HG02840 (cell line): ENCODE data around the gene NDUFA5.

Experiments
- ATAC-seq: cut with Tn5 transposase; IDR thresholded peaks from one replicate; pipeline ENCODE4 v1.9.1; 2021; ENCODE audit warnings: mild to moderate bottlenecking, moderate library complexity, moderate number of reproducible peaks; ENCODE audit not compliant: unreplicated experiment, low FRiP score

Gene NDUFA5

DNA sequence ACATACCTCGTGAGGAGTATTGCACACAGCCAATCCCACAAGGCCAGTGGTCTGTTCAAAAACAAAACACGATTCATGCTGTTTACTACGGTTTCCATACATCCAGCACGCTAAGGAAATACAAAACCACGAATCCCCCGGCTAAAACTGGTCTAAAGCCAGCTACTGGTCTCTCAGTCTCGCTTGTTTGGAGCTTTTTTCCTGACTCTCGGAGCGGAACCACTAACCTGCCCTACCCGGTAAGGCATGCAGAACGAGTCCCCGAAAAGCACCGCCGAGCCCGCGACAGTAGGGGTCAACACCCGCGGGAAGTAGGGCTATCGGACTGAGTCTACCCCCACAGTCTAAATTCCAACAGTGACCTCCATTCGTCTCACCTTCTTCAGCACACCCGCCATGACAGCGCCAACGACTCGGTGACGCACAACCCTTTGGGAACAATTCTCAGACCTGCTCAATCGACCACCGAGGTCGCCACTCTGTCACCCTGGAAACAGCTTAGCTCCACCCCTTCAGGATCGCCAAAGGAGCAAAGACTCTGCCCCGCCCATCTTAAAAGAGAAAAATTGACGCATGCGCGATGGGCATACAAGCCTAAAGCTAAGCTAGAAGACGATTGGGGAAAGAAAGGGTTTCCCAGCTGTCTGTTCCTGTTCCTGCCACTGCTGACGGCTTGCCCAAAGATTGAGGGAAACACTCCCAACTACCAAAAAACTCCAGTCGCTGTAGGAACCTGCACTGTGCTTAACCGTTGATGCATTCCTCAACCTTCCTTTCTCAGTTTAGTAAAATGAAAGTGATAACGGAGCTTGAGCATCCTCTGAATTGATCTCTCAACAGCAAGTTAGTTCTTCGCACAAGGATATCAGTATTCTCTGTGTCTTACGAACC lies at the start of gene NDUFA5:
TSS of gene NDUFA5 (minus strand) at position 421 of the 891 bp plus-strand sequence. CDS start at position 398, 23 bp downstream.
- ATAC-seq: peak; percentile 94

DNA sequence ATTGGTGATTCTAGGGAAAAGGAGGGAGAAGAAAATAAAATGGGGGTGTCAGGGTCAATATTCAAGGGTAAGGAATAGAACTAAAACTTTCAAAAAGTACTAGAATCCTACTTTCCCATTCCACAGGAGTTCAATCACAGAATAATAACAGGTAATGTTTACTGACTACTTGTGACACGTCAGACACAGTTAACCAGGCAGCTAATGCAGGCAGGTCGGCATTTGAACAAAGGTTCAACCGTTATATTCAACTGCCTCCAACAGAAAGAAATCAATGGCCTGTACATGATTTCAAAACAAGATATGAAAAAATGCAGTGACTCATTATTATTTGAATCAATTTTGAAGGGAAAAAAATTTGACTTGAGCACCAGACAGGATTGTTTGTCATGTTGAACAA lies 47.1 kb upstream of the NDUFA5 start:
- no peak for ATAC-seq

DNA sequence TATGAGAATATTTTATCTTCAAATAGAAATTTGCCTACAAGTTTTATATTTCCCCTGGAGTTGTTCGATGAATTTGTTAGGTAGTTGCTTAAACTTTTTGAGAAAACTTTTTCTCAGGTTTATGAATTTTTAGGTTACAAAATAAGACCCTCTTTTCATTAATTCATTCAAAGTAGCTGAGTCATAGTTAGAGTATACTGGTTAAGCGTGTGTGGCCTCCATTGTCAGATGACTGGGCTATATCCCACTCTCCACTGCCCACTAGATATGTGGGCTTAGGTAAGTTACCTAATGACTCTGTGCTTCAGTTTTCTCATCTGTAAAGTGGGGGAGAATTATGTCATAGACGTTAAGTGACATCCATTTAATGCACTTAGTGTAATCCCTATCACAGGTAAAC lies 45.0 kb upstream of the NDUFA5 start:
- no peak for ATAC-seq

DNA sequence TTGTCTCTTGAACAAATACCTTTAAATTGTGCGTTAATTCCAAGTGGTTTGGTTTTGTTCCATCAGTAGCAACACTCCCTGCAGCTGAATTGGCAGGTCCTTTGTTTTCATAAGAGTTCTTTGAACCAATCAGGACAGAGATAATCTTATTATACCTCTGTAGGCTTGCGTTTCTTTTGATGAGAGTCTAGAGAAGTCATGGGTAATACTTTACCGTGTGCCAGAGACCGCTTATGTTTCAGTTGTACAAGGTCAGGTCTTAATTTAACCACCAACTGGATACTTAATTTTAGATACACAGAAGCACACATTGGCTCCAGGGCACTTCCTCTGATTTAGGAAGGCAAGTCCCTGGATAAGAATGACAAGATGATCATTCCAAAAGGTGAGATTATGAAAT lies 43.9 kb upstream of the NDUFA5 start, which contains the start of gene ASB15:
TSS of gene ASB15 (plus strand) at position 292 of the 400 bp plus-strand sequence. CDS start 12,682 bp downstream, outside the sequence.
- no peak for ATAC-seq

DNA sequence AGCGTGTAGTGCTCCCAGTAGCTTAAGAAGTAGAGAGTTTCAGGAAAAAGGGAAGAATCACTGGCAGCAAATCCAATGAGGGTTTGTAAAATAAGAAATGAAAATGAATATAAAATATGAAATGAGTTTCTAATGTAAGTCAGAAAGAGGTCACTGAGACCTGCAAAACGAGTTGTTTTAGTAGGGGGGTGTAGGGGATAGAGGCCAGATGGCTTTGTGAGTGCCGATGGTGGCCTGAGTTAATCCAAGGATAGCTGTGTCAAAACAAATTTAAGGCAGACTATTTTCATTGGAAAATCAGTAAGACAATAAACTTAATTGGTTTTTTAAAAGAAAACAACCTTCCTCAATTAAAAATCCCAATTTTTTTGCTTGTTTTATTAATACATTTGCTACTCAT lies 43.3 kb upstream of the NDUFA5 start:
- no peak for ATAC-seq

DNA sequence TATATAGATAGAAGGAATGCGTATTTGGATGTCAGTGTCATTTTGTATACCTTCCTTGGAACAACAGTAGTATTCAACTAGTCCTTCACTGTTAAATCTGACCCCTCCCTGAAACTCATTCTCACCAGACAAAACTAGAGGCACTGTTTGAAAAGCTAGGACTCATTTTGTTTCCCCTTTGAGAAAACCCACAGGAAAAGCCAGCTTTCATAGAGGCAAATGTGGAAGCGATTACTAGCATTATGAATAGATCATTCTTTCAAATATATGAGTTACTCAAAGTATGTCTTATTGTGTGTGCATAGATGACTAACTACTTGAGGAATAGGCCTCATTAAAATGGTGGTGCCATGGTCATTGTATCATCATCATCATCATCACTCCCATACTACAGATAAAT lies 42.1 kb upstream of the NDUFA5 start:
- ATAC-seq: no peak

DNA sequence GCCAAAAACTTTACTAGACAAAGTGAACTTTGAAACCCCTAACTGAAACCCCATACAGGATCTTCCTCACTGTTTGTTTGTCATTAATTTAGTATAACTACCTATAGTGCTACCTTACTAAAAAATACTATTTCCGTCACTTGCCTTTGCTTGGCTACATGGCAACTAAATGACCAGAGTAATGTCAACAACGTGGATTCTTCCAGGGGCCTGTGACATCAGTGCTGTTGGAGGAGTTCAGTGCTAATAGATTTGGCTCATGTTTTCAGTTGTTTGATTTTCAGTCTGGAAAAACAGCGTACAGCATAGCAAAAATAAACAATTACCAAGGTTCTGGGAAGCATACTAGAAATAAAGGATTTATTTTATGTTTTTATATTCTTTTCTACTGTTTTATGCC lies 41.0 kb upstream of the NDUFA5 start:
- ATAC-seq: no peak

DNA sequence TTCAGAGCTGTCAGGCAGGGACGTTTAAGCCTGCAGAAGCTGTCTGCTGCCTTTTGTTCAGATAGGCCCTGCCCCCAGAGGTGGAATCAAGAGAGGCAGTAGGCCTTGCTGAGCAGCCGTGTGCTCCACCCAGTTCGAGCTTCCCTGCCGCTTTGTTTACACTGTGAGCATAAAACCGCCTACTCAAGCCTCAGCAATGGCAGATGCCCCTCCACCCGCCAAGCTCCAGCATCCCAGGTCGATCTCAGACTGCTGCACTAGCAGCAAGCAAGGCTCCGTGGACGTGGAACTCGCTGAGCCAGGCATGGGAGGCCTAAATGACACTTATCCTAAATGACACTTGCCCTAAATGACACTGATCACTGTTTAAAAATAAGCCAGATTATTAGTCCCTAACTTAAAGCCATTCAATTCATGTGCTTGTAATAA lies 37.2 kb upstream of the NDUFA5 start:
- no peak for ATAC-seq

DNA sequence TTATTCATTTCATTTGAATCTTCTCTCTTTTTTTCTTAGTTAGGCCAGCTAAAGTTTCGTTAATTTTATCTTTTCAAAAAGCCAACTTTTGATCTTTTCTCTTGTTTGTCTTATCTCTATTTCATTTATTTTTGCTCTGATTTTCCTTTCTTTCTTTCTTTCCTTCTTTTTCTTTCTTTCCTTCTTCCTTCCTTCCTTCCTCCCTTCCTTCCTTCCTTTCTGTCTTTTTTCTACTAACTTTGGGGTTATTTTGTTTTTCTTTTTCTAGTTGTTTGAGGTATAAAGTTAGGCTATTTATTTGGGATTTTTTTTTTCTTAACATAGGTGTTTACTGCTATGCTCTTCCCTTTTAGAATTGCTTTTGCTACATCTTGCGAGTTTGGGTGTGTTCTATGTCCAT lies 30.8 kb upstream of the NDUFA5 start:
- no peak for ATAC-seq

DNA sequence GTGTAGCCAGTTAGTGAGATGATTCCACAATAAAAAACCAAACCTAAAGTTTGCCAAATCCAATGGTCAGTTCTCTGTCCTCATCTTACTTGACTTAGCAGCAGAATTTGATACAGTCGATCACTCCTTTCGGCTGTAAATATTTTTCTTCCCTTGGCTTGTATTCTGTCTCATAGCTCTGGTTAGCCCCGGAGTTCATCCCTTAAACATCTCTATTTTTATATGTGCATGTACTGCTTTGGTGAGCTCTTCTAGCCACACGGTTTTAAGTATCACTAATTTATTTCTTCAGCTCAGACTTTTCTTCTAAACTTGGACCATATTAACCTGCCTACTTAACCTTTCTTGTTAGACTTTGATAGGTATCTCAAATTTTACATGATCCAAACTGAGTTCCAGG lies 26.2 kb upstream of the NDUFA5 start:
- no peak for ATAC-seq

DNA sequence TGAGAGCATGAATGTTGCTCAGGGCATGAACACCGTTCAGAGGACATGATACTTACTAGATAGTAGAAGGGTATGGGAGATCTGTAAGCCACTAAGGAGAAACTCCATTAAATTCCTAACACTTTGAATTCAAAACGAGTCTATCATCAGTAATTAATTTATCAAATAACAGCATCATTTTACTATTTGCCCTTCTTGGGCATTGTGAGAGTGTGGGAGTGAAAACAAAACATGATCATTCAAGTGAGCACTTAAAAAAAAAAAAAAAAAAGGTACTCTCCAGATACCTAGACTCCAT lies 23.5 kb upstream of the NDUFA5 start:
- ATAC-seq: no peak

DNA sequence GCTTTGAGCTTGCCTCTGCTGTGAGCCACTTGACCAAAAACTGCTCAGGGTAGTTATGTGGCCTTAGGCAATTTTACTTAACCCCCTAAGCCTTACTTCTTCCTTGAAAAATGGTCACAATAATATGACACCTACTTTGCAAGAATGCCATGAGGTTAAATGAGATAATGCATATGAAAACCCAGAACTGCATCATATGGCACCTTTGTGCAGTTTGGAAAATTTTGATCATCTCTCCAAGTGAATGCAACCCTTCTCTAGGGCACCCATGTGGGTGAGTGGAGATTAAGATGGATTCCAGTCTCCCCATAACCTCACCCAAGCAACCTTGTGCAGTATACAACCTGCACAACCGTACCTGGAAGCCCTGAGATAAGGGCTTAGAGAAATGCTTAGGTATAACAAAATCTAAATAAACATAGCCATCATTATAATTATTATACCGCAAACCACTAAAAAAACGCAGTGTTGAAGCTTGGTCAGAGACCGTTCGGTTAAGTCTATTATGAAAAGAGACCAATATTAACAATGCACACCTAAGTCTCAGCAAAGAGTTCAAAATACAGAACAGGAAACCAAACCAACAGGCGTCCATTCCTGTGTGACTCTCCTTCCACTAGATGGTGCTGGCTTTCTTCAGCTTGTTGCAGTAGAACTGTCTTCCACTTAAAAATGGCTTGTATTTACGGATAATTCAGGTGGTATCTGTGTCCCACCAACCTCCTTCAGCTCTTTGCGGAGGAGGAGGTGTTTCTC lies 23.0 kb upstream of the NDUFA5 start:
- no peak for ATAC-seq

DNA sequence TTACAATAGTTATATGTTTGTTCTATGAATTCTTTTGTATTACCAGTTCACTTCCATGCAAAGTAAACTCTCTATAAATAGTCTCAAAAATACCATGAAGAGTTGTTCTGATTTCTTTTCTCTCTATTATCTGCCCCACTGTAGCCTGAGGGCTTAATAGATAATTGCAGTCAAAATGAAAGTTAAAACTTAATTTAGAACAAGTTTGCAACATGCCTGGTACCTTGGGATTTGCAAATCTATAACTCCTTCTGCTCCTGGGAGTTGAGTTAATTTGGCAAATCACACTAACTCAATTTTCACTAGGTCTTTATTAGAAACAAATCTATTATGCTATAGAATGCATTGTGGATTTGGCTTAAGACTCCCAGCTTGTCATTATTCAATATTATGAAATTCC lies 21.8 kb upstream of the NDUFA5 start:
- no peak for ATAC-seq

DNA sequence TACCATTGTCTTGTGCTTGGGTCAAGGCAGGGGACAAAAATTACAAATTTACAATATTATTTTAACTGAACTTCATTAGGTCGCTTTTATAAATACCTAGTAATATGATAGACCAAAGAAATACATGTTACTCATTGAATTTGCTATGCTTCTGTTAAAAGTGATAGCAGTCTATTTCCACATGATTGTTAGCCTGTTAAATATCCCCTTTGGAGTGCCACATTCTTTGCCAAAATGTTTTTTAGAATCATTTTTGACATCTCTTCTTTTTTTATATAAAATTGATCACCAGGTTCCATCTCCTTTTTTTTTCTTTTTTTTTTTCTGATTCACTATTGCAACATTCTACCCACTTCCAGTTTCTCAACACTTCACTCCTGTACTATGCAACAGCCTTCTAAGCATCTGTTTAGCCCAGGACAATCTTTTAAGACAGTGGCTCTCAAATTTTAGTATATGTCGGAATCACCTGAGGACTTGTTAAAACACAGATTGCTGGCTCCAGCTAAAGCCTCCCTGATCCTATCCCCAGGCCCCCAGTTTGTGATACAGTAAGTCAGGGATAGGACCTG lies 16.4 kb upstream of the NDUFA5 start:
- ATAC-seq: no peak

DNA sequence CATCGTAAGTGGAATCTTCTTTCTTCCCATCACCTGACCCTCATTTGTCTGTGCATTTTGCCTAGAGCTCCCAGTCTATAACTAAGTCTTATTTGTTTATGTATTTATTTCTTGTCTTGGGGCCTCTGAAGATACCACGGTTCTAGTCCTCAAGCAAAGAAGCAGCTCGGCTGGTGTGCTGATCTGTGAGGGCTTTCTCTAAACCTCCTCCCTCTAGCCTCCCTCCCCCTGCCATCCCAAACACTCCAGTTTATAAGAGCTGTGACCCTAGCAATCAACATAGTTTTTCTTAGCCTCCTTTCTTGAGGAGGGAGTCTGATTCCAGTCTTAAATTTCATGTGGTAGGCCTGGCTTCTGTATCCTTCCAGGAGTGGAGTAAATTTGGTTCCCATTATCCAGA lies 15.7 kb upstream of the NDUFA5 start:
- no peak for ATAC-seq

DNA sequence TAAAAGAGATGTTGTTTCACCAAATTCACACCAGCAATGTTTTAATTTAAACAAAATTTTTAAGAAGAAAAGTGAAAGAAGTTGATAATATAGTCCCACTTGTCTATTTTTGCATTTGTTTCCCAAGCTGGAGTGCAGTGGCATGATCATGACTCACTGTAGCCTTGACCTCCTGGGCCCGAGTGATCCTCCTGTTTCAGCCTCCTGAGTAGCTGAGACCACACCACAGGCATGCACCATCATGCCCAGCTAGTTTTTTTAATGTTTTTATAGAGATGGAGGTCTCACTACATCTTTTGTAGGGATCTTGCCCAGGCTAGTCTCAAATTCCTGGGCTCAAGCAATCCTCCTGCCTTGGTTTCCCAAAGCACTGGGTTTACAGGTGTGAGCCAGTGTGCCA lies 14.1 kb upstream of the NDUFA5 start:
- no peak for ATAC-seq

DNA sequence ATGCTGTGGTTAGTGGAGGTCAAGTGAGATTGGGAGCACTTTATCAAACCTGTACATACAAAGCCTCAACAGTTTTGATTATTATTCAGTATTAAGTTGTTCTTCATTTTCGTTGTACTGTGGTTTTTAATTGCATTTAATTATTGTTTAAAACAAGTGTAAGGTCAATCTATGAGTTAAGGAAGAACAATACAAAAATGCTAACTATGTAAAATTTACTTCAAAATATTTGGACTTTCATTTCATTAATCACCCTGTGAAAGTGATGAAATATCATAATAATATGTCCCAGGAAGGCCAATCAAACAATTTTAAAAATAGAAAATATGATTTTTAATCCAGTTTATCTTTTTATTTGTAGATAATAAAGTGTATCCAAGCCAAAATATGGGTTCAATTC lies 13.6 kb upstream of the NDUFA5 start:
- ATAC-seq: no peak

DNA sequence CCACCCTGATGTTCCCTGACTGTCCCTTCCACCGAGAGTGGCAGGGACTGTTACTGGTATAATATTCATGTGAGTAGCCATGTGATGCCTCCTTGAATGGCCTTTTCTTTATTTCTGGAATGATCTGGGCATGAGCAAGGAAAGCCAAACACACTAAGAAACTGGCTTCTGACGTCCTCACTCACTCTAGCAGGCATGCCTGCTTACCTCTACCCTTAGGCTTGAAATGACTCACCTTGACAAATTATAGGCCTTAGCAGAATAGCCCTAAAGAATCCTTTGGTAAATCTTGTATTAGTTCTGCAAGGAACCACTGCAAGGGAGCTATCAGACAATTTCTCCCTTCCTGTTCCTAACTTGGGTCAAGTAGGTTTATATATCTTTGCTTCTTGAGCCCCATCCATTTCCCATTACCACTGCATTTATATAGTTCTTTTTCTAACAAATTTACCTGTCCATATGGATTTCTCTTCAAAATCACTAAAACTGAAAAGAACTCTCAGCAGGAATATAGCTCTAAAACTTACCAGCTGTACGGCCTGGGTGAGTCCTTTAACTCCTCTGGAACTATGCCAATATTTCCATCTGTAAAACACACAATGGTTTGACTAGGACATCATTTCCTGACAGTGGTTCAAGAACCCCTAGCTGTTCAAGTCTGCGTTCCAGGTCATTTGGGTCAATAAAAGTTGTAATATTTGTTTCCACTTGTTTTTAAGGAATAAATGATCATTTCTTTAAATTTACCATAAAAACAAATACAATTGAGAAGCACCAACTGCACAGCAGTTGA lies 13.0 kb upstream of the NDUFA5 start:
- ATAC-seq: no peak

DNA sequence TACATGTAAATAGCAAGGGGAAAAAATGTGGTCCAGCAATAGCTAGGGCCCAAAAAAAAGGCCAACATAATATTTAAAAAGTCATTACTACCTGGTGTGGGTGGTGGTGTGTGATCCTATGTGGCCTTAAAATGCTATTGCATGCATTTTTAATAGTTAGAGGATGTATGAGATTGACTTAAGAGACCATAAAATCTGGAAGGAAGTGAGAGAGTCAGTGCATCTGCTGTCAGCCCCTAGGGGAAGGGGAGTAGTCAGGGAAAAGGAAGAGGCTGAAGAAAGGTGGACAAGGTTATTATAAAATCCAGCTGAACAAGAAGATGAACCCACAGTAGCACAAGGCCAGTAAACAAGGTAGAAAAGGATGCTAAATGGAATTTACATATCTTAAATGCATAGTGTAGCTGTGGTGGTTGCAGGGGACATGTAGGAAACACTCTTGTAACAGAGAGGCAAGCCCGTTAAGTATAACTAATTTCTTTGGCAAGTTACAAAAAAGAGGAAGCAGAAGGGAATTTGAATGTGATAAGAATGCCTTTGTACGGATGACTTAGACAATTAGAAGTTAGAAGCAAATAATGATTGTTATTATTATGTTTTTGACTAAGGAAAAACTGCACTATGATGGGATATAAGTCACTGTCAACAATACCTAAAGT lies 11.9 kb upstream of the NDUFA5 start:
- no peak for ATAC-seq

DNA sequence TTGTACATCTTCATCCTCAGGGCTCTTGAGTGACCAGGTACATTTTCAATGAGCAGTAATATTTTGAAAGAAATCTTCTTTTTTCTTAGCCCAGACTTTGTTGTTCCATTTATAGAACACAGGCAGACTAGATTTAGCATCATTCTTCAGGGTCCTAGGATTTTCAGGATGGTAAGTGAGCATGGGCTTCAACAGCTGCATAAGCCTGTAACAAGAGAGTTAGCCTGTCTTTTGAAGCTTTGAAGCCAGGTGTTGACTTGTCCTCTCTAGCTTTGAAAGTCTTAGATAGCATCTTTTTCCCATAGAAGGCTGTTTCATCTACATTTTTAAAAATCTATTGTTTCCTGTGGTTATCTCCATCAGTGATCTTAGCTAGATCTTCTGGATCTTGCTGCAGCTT lies 4.5 kb upstream of the NDUFA5 start:
- no peak for ATAC-seq
